GM21423 (cell line): ENCODE results near the gene SELPLG.

ENCODE experiments used
- ATAC-seq: cut with Tn5 transposase; IDR thresholded peaks from one replicate; pipeline ENCODE4 v1.9.1; 2021; ENCODE audit warnings: mild to moderate bottlenecking, moderate library complexity; ENCODE audit not compliant: unreplicated experiment

Gene SELPLG

DNA sequence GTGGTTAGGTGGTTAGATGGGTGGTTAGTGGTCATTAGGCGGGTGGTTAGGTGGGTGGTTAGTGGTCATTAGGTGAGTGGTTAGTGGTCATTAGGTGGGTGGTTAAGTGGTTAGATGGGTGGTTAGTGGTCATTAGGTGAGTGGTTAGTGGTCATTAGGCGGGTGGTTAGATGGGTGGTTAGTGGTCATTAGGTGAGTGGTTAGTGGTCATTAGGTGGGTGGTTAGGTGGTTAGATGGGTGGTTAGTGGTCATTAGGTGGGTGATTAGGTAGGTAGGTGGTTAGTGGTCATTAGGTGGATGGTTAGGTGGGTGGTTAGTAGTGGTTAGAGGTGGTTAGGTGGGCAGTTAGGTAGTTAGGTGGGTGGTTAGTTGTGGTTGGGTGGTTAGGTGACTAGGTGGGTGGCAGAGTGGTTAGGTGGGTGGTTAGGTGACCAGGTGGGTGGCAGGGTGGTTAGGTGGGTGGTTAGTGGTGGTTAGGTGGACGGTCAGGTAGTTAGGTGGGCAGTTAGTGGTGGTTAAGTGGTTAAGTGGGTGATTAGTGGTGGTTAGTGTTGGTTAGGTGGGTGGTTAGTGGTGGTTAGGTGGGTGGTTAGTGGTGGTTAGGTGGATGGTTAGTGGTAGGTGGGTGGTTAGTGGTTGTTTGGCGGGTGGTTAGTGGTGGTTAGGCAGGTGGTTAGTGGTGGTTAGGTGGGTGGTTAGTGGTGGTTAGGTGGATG, 27.8 kb downstream of the SELPLG start:
- ATAC-seq: no peak

DNA sequence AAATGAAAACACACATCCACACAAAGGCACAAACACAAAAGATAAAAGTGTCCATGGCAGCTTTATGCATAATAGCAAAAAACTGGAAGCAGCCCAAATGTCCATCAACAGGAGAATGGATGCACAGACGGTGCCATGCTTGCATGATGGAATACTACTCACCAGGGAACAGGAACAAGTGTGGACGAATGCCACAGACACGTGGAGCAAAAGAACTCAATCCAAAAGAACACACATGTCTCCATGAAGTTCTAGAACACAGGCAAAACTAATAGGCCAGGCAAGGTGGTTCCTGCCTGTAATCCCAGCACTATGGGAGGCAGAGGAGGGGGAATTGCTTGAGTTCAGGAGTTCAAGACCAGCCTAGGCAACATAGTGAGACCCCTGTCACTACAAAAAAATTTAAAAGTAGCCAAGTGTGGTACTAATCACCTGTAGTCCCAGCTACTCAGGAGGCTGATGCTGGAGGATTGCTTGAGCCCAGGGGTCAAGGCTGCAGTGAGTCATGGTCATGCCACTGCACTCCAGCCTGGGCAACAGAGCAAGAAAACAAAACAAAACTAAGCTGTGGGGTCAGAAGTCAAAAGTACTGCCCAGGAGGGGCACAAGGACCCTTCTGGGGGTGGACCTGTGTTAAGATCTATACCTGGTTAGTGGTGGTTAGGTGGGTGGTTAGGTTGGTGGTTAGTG, 28.5 kb downstream of the SELPLG start:
- ATAC-seq: no peak

DNA sequence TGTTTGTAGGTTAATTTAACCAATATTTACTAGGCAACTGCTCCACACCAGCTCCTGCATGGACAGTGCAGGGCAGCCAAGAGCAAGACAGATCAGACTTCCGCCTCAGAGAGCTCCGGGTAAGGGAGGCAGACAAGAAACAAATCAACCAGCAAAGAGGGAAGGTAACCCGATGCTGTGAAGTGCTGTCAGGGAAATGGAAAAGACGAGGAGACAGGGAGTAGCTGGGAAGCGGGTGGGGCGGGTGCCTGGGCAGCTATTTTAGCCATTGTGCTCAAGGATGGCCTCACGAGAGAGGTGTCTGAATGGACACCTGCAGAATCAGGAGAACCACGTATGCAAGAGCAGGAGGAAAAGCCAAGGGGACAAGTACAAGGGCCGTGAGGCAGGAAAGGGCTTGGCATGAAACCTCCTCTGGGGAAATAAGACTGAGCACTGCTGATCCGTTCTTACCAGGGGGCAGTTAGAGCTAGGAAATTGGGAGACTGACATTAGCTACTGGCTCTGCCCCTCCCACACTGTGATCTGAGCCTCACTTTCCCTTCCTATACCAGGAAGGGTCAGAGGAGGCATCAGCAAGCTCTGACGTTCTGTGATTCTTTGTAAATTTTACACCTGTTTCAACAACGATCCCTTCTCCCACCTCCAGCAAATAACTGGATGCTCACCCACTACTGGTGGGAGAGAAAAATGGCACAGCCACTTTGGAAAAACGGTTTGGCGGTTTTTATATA, 29.3 kb downstream of the SELPLG start:
- no peak for ATAC-seq

DNA sequence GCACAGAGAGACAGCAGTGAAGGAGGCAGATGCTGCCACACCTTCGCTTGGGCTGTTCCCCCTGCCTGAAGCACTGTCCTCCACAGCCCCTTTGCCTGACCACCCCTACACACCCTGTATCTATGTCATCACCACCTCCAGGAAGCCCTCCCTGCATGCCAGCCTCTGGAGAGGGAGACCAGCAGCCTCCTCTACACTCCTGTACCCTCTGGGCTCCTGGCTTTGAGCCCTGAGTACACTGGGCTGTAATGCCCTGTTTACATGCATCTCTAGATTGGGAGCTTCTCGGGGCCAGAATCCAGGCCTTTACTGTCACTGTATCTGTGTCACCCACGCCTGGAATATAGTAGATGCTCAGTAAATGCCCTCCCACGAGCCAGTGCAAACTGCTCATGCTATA, 30.0 kb downstream of the SELPLG start:
- no peak for ATAC-seq

DNA sequence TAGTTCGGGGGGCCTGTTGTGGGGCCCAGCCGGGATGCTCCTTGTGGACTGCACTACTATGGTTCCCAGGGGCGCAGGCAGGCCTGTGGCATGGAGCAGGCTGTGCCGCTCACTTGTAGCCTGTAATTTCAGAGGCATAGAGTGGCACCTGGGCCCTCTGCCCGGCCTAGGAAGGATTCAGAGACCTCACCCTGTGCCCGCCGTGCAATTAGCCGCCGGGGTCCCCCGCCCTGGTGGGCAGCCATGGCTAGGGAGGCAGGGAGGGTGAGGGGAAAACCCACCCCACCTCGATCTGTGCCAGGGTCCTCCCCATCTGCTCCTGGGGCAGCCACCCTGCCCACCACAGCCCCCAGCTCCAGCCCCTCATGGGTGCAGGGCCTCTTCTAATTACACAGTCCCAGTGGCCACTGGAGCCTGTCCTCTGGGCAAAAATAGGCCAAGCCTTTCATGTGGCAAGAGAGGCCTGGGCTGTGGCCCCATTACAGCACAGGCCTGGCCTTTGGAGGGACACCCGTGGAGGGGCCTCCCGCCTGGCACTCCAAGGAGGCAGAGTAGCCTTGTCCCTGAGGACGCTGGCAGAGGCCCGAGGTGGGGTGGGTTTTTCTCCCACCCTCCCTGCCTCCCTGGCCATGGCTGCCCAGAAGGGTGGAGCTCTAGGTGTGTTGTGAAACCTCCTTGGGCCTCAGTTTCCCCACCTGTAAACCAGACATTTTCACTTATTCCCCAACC, 30.6 kb downstream of the SELPLG start:
- ATAC-seq: no peak

DNA sequence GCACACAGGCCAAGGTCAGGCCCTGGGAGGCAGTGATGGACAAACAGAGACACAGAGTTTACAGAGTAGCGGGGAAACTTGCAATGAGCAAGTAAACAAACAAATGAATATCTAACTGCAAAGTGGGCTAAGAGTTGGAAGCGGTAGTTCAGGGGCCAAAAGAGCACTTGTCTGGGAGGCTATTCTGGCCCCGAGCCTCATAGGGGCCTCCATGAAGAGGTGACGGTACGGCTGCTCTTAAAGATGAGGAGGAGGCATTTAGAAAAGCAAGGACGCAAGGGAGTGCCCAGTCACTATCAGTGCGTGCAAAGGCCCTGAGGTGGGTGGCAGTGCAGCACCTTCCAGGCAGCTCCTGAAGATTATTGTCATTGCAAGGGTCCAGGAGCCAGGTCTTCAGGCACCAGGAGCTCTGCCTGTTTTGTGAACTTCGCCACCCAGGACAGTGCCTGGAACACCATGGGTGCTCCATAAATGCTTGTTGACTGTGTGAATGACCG, 31.4 kb downstream of the SELPLG start:
- no peak for ATAC-seq

DNA sequence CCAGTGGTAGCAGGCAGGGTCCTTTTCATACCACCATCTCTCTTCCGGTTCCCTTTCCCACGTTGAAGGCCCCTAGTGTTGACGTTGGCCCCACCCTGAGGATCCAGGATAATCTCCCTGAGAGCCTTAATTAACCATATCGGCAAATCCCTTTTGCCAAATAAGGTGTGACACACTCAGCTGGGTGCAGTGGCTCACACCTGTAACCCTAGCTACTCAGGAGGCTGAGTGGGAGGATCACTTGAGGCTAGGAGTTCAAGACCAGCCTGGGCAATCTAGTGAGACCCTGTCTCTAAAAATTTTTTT, 33.0 kb downstream of the SELPLG start:
- no peak for ATAC-seq

DNA sequence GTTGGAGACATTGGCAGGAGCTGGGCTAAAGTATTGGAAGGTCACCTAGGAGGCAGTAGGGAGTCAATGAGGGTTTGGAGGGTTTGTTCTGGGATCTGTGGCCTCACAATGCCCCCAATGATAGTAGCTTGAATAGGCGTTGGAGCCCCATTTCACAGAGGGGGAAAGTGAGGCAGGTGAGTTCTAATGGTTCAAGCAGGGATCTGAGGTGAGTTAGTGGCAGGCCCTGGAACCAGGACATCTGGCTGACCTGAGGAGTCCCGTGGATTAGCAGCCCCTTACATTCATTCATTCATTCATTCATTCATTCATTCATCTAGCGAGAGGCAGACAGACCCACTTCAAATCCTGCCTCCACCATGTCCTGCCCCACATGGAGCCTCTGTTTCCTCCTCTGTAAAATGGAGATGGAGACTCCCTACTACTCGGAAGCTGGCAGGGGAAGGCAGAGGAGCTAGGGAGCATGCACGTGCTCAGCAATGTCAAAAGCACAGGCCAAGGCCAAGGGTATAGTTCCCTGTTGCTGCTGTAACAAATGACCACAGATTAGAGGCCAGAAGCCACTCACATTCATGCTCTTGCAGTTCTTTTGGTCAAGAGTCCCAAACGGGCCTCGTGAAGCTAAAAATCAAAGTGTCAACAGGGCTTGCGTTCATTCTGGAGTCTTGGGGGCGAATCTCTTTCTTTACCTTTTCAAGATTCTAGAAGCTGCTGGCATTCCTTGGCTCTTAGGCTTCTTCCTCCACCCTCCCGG, 33.6 kb downstream of the SELPLG start:
- ATAC-seq: no peak

DNA sequence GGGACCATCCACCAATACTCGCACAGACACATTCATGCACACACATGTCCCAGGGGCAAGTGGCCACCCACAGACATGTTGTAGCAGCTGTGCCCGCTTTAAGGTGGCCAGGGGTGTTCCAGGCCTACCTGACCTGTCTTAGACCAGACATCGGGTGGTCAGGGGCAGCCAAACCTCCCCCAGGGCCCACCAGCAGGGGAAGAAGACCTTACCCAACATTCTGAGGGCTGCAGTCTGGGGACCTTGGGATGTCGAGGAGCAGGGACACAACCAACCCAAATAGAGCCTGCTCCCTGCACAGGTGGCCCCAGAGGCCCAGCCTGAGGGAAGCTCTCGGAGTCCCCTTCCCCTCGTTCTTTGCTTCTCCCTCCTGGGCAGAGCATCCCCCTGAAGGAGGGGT, 34.2 kb downstream of the SELPLG start:
- no peak for ATAC-seq

DNA sequence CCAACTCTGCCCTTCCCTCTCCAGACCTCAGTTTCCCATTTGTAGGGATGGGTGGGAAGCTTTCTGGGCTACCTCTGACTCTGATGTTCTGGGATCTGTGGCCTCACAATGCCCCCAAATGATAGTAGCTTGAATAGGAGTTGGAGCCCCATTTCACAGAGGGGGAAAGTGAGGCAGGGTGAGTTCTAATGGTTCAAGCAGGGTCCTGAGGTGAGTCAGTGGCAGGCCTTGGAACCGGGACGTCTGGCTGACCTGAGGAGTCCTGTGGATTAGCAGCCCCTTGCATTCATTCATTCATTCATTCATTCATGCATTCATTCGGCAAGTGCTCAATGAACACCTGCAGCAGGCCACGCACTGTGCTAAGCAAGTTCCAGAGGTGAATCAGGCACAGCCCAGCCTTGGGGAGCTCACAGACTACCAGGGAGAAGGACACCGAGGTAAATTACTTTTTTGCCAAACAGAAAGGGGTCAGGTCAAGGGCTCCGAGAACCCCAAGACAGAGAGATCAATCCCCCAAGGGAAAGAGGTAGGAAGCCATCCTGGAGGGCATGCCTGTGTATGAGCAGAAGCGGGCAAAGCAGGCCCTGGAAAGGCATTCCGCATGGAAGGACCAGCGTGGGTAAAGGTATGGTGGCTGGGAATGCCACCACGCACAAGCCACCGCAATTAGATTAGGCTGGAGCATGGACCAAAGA, 35.0 kb downstream of the SELPLG start:
- ATAC-seq: no peak

DNA sequence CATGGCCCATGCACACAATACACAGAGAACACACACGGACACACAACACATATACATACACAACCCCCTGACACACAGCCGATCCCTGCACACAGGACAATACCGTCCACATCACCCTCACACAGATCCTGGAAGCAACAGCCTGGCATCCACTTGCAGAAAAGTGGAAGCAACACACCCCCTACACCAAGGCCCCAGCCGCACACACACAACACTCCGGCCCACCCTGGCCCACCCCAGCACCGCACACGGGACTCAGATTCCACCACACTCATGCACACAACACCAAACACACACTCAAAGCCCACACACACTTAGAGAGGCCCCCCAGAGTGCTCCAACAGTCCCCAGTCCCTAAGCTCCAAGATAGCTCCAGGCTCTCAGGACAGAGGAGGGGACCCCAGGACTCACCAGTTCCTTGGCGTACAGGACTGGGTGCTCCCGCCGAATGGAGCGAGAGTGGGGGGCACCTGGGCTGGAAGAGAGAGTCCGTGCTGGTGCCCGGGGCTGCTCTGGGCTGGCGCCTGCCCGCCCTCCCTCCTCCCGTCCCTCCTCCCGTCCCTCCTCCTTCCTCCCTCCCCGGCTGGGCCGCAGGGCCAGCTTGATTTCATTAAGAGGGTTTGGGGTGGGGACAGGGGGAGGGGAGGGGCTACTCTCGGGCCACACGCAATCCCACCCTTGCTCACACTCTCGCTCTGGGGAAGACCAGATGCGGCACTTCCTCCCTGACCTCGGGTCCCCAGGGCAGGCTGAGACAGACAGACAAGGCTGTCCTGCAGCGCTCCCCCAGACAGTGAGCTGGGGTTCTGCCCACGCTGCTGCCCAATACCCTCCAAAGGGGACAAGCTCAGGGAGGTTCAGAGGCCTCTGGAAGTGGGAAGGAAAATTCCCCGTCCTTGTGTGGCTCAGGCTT, 35.9 kb downstream of the SELPLG start, which contains the start of gene TMEM119:
Gene TMEM119 (minus strand): TSS at position 526 of the 913 bp plus-strand sequence. CDS start 5,701 bp downstream, outside the sequence.
- ATAC-seq: no peak

DNA sequence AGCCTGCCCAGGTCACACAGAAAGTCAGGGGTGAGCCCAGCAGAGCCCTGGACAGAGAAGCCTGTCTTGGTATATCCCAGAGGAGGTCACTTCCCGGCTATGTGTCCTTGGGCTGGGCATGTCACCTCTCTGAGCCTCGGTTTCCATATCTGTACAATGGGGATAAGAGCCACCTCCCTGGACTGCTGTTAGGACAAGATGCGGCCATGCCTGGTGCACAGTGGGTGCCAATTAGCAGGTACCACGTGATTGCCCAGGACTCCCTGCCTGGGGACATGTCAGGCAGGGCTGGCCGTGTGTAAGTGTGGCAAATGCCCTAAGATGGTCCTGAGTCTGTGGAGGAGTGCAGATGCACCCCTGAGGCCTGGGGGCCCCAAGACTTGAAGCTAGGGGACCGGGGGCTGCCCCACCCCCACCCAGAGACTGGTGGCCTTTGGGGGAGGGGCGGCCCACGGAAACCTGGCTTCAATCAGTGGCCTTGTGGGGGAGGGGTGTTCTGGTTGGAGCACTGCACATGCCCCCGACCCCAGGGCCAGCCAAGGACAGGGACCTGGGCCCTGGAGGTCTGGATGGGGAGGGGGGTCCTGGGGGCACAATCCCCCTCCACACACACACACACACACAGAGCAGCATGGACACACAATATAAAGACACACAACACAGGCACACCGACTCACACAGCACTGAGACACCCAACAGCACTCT, 36.7 kb downstream of the SELPLG start:
- ATAC-seq: no peak

DNA sequence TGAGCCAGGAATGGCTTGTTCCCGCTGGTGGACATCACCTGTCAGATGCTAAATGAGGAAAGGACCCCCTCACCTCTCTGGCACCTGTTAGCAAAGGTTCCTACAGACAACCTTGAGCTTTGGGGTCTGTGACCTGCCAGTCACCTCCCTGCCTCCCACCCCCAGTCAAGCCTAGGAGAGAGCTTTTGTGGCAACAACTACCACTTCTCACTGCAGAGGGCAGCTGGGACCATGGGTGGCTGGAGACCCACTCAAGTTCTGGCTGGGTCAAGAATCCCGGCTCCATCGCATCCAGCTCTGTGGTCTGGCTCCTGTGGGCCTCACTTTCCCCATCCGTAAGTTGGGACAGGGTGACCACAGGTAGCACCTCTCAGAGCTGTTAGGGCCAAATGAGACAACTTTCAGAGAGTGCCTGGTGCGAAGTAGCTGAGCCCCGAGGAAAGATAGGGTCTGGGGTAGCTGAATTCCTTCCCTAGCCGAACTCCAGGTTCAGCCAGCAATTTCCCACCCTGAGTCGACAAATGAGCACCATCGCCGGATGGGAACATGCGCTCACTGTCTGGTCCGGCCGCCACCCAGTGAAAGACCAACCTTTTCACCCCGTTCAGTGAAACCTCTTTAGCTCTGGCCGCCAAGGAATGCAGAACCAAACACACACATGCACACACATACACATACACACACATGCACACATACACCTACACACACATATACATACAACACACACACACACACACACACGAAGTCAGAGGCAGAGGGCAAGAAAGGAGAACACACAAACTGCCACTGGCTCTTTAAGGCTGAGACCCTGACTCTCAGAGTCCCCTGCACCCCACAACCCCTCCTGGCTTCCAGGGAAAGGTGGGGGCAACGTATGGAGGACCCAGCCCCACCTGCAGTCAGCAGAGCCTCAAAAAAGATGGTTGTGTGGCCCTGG, 37.7 kb downstream of the SELPLG start:
- ATAC-seq: no peak

DNA sequence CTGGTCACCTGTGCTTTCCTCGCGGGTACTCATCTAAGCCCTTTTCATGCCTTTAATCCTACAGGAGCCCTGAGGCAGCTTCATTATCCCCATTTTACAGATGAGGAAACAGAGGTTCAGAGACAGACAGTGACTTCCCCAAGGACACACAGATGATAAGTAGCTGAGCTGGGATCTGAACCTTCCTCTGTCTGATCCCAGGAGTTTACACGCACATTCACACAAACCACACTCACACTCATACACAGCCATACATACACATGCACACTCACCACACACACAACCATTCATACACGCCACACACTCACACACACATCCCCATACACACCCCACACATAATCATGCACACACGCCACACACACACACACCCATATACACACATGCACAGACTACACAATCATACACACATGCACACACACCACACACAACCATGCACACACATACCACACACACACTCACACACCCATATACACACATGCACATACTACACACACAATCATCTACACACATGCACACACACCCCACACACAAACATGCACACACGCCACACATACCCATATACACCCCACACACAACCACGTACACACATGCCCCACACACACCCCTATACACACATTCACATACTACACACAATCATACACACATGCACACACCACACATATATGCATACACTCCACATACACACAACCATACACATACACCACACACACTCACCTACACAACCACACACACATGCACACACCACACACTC, 38.6 kb downstream of the SELPLG start:
- no peak for ATAC-seq

DNA sequence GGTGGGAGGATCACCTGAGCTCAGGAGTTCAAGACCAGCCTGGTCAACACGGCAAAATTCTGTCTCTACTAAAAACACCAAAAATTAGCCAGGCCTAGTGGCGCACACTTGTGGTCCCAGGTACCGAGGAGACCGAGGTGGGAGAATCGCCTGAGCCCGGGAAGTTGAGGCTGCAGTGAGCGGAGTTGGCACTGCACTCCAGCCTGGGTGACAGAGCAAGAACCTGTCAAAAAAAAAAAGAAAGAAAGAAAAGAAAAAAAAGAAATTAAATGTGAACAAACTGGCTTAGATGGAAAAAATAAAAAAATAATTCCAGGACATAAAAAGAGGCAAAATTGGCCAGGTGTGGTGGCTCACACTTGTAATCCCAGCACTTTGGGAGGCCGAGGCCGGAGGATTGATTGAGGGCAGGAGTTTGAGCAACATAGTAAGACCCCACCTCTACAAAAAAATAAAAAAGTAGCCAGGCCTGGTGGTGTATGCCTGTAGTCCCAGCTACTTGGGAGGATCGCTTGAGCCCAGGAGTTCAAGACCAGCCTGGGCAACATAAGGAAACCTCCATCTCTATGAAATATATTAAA, 39.3 kb downstream of the SELPLG start:
- no peak for ATAC-seq
